HepG2 (cell line): ENCODE measurements around the gene FLAD1. TPM values are rescaled to one million over a fixed set of nuclear protein-coding genes. Genes with fewer than 3 reads are reported as not detected.
A peak's percentile ranks its signal among the peaks of the same experiment; 100 is the strongest.

Experiments used
- AKNA ChIP-seq: sonication (generic); formaldehyde crosslinking; IDR thresholded peaks from 2 replicates; pipeline ENCODE4 v1.4.0; 2020; ENCODE audit warnings: missing genetic modification reagents, borderline replicate concordance
- HNF4G ChIP-seq, 2 experiments: sonication (generic) in 1 of 2; formaldehyde crosslinking in 1 of 2; IDR thresholded peaks; 2 replicates each; pipeline versions ENCODE4 v1.4.0 to v1.6.1; 2011 to 2020; ENCODE audit warnings: borderline replicate concordance in 2 of 2, low read depth in 2 of 2, mild to moderate bottlenecking in 2 of 2, low read length in 1 of 2, missing genetic modification reagents in 1 of 2, moderate library complexity in 1 of 2
- JUNB ChIP-seq: sonication (generic); formaldehyde crosslinking; IDR thresholded peaks from 2 replicates; pipeline ENCODE4 v1.8.0; 2022; ENCODE audit warnings: missing genetic modification reagents, mild to moderate bottlenecking, borderline replicate concordance
- MATR3 ChIP-seq: sonication (generic); formaldehyde crosslinking; IDR thresholded peaks from 2 replicates; pipeline ENCODE4 v1.4.0; 2020; ENCODE audit warnings: missing genetic modification reagents
- TBL1XR1 ChIP-seq: fragments of 150-350 bp; IDR thresholded peaks from 2 replicates; pipeline ENCODE4 v1.6.1; 2014; ENCODE audit warnings: borderline replicate concordance, low read length; ENCODE audit not compliant: partially characterized antibody
- TRIM24 ChIP-seq: sonication (generic); formaldehyde crosslinking; IDR thresholded peaks from 2 replicates; pipeline ENCODE4 v1.8.0; 2022; ENCODE audit warnings: mild to moderate bottlenecking, missing genetic modification reagents
- ZFP82 ChIP-seq: sonication (generic); formaldehyde crosslinking; IDR thresholded peaks from 2 replicates; pipeline ENCODE4 v1.5.1; 2020; ENCODE audit warnings: mild to moderate bottlenecking, missing genetic modification reagents, borderline replicate concordance
- ZNF382 ChIP-seq: sonication (generic); formaldehyde crosslinking; IDR thresholded peaks from 2 replicates; pipeline ENCODE4 v1.5.0; 2020; ENCODE audit warnings: missing genetic modification reagents, mild to moderate bottlenecking, borderline replicate concordance
- ZNF576 ChIP-seq: sonication (generic); formaldehyde crosslinking; IDR thresholded peaks from 2 replicates; pipeline ENCODE4 v1.4.0; 2020; ENCODE audit warnings: mild to moderate bottlenecking, missing genetic modification reagents
- ZNF577 ChIP-seq: sonication (generic); formaldehyde crosslinking; IDR thresholded peaks from 2 replicates; pipeline ENCODE4 v1.4.0; 2020; ENCODE audit warnings: mild to moderate bottlenecking, low read depth, missing genetic modification reagents, borderline replicate concordance
- polyA plus RNA-seq, 8 experiments: library from polyadenylated mRNA; depleted of rRNA in 3 of 8; stranded (reverse) in 7 of 8; unstranded in 1 of 8; fragments of >200 nt; fragmentation: Illumina TruSeq in 4 of 8; extraction: Trizol in 4 of 8; gene quantifications; 2 replicates each; pipeline versions ENCODE4 v1.2.1 to v1.2.3, GENCODE V29; 2011 to 2016; ENCODE audit warnings: low read depth in 4 of 8, missing spikeins in 1 of 8, mixed read lengths in 1 of 8; ENCODE audit not compliant: insufficient read depth in 1 of 8
- total RNA-seq, 5 experiments: library from RNA; depleted of rRNA; stranded (reverse); fragments of >200 nt; fragmentation: Illumina TruSeq; extraction: Trizol; gene quantifications; 2 replicates each; pipeline ENCODE4 v1.2.3, GENCODE V29; 2016; ENCODE audit warnings: low read depth in 1 of 5
- TF ChIP-seq, protein P1 (sequence below): sonication (generic); formaldehyde crosslinking; IDR thresholded peaks from 2 replicates; pipeline ENCODE4 v1.4.0; 2020; ENCODE audit warnings: mild to moderate bottlenecking, missing genetic modification reagents
- TF ChIP-seq, protein P2 (sequence below): sonication (generic); formaldehyde crosslinking; IDR thresholded peaks from 2 replicates; pipeline ENCODE4 v1.5.0; 2020; ENCODE audit warnings: missing genetic modification reagents
- TF ChIP-seq, protein P3 (sequence below): IDR thresholded peaks from 2 replicates; pipeline ENCODE4 v1.6.1; 2016; ENCODE audit warnings: missing compliant biosample characterization, missing genetic modification reagents, borderline replicate concordance

Gene FLAD1
- total and polyA plus RNA-seq, 2 of the 13 experiments (the other 11 are each of a cell fraction or from before 2014, with no cell fraction given): 25.9 to 32.8 TPM

DNA sequence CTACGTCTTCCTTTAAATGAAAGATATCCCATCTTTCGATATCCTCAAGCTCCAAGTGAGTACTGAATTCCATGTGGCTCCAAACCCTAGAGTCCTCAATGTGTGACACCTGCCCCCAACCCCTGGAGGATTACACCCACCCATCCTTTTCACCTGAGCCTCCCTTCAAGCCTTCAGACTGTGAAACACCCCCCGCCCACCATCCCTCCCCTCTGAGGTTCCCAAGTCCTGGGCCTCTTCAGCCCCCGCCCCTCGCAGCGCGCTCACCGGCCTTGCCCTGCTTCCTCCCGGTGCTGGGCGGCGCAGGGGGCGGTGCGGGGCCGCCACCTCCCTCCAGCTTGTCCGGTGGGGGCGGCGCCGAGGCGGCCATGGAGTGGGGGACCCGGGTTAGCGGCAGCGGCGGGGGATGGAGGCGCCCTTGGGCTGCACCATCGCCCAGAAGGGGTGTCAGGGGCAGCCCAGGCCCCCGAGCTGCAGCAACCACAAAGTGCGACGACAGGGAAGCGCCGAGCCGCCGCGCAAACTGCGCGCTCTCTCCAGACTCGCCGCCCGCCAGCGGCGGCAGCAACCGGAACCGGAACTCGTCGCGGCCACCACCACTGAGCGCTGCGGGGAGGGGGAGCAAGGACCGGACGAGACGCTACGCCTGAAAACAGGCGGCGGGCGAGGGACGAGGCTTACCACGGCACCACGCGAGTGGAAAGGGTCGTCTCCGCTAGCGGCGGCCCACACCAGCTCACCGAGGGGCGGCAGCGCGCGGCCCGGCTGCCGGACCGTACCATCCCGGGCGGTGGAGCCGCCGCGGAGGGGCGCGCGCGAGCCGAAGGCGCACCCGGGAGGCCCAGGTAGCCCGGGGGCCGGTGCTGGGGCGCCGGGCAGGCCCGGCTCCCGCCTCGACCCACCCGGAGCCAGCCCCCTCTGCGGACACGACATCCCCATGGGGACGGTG is 21.7 kb upstream of the FLAD1 start, which contains the start of gene PYGO2 (continued):
- TF ChIP-seq AKNA (0 out of 2 replicates have a peak, but pooled peaks have one; percentile 66), ZNF382 (CRISPR knock-in tag) (no peak), TRIM24 (CRISPR knock-in tag) (no peak), ZFP82 (CRISPR knock-in tag) (peak; percentile 56; the same call in 1 of the 2 replicates), ZNF576 (CRISPR knock-in tag) (no peak), MATR3 (CRISPR knock-in tag) (no peak), ZNF577 (CRISPR knock-in tag) (no peak), TBL1XR1 (no peak), JUNB (CRISPR knock-in tag) (no peak), HNF4G (IDR thresholded peaks at IDR 0.05; ENCODE audit: borderline replicate concordance, low read depth, low read length) (no peak), HNF4G (CRISPR knock-in tag; IDR thresholded peaks at IDR 0.05; ENCODE audit: borderline replicate concordance, low read depth) (peak; percentile 77)
- TF ChIP-seq, protein P1, sequence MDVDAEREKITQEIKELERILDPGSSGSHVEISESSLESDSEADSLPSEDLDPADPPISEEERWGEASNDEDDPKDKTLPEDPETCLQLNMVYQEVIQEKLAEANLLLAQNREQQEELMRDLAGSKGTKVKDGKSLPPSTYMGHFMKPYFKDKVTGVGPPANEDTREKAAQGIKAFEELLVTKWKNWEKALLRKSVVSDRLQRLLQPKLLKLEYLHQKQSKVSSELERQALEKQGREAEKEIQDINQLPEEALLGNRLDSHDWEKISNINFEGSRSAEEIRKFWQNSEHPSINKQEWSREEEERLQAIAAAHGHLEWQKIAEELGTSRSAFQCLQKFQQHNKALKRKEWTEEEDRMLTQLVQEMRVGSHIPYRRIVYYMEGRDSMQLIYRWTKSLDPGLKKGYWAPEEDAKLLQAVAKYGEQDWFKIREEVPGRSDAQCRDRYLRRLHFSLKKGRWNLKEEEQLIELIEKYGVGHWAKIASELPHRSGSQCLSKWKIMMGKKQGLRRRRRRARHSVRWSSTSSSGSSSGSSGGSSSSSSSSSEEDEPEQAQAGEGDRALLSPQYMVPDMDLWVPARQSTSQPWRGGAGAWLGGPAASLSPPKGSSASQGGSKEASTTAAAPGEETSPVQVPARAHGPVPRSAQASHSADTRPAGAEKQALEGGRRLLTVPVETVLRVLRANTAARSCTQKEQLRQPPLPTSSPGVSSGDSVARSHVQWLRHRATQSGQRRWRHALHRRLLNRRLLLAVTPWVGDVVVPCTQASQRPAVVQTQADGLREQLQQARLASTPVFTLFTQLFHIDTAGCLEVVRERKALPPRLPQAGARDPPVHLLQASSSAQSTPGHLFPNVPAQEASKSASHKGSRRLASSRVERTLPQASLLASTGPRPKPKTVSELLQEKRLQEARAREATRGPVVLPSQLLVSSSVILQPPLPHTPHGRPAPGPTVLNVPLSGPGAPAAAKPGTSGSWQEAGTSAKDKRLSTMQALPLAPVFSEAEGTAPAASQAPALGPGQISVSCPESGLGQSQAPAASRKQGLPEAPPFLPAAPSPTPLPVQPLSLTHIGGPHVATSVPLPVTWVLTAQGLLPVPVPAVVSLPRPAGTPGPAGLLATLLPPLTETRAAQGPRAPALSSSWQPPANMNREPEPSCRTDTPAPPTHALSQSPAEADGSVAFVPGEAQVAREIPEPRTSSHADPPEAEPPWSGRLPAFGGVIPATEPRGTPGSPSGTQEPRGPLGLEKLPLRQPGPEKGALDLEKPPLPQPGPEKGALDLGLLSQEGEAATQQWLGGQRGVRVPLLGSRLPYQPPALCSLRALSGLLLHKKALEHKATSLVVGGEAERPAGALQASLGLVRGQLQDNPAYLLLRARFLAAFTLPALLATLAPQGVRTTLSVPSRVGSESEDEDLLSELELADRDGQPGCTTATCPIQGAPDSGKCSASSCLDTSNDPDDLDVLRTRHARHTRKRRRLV (CRISPR knock-in tag): no peak
- TF ChIP-seq, protein P2, sequence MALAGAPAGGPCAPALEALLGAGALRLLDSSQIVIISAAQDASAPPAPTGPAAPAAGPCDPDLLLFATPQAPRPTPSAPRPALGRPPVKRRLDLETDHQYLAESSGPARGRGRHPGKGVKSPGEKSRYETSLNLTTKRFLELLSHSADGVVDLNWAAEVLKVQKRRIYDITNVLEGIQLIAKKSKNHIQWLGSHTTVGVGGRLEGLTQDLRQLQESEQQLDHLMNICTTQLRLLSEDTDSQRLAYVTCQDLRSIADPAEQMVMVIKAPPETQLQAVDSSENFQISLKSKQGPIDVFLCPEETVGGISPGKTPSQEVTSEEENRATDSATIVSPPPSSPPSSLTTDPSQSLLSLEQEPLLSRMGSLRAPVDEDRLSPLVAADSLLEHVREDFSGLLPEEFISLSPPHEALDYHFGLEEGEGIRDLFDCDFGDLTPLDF (CRISPR knock-in tag): peak; percentile 57
- TF ChIP-seq, protein P3, sequence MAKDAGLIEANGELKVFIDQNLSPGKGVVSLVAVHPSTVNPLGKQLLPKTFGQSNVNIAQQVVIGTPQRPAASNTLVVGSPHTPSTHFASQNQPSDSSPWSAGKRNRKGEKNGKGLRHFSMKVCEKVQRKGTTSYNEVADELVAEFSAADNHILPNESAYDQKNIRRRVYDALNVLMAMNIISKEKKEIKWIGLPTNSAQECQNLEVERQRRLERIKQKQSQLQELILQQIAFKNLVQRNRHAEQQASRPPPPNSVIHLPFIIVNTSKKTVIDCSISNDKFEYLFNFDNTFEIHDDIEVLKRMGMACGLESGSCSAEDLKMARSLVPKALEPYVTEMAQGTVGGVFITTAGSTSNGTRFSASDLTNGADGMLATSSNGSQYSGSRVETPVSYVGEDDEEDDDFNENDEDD (CRISPR knock-in tag): peak; percentile 64; the same call in 1 of the 2 replicates
